Uterus (tissue), 4 donors: ENCODE results near the gene FBN2. TPM values are rescaled to one million over a fixed set of nuclear protein-coding genes. Genes with fewer than 3 reads are reported as not detected.

Experiments
- DNase-seq, 2 donors: peaks; one replicate each; pipeline ENCODE4 v3.0.0-alpha.2; 2019 to 2020
- H3K27ac ChIP-seq, 2 donors: fragments of 200-600 bp; sonication (generic); 1 replicate in 1 of 2; 2 replicates in 1 of 2; pipeline ENCODE4 v1.5.1; 2016 to 2018
- H3K27me3 ChIP-seq, 2 donors: fragments of 200-600 bp; sonication (generic); one replicate each; pipeline ENCODE4 v1.5.1; 2018 to 2019; ENCODE audit warnings: control low read depth in 1 of 2
- H3K36me3 ChIP-seq, 2 donors: fragments of 200-600 bp; sonication (generic); one replicate each; pipeline ENCODE4 v1.5.1; 2019; ENCODE audit warnings: control low read depth in 1 of 2
- H3K4me1 ChIP-seq, 2 donors: fragments of 200-600 bp; sonication (generic); one replicate each; pipeline ENCODE4 v1.5.1; 2018 to 2019; ENCODE audit warnings: control low read depth in 1 of 2
- H3K4me3 ChIP-seq, 2 donors: fragments of 200-600 bp; sonication (generic); 1 replicate in 1 of 2; 2 replicates in 1 of 2; pipeline ENCODE4 v1.5.1; 2018 to 2019; ENCODE audit warnings: mild to moderate bottlenecking in 1 of 2
- H3K9me3 ChIP-seq, 2 donors: fragments of 200-600 bp; sonication (generic); one replicate each; pipeline ENCODE4 v1.5.1; 2019; ENCODE audit warnings: control low read depth in 1 of 2
- CTCF ChIP-seq, 4 experiments: fragments of 200-600 bp in 2 of 4; fragments of 450-650 bp in 2 of 4; sonication (generic) in 2 of 4; IDR thresholded peaks; one replicate each; pipeline ENCODE4 v1.5.1; 2016 to 2019; ENCODE audit warnings: antibody characterized with exemption in 4 of 4, mild to moderate bottlenecking in 2 of 4, moderate library complexity in 1 of 4
- POLR2A ChIP-seq, 2 donors: fragments of 450-650 bp; IDR thresholded peaks; one replicate each; pipeline ENCODE4 v1.6.1; 2016; ENCODE audit warnings: antibody characterized with exemption in 2 of 2, mild to moderate bottlenecking in 1 of 2, moderate library complexity in 1 of 2
- intact Hi-C: fragments of 100-400 bp; cut with DNase I; formaldehyde crosslinking; loops from one replicate; pipeline ENCODE4 v1.15.1; 2023; ENCODE audit warnings: low total_unique reads
- total RNA-seq, 4 donors: library from RNA; depleted of rRNA in 3 of 4; stranded (reverse); fragments of >200 nt in 3 of 4; gene quantifications; one replicate each; pipeline versions ENCODE4 v1.1.0 to v1.2.4, GENCODE V29; 2014 to 2023
- donor health status: DM: yes; HTN: yes; CAD: no.

Gene FBN2
- total RNA-seq, 4 donors from 2014 or later, result 1.0 to 389 (median 2.8) TPM

DNA sequence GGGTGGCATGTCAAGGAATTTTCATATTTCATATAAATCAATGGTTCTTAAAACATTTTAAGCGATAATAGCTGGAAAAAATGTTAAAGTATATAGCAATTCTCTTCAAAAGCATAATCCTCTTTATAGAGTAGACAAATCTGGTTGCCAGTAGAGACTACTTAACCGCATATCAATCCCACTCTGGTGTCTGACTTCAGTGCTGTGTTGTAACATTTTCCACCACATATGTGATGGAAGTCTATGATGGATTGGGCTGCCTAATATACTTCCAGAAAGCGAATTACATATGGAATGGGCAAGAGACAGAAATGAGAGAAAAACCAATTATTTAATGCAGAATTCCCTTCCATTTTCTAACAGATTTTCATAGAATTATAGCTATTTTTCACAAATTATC lies 54.3 kb downstream of the FBN2 start:
- H3K27ac ChIP-seq, result no peak overlapping the region
- H3K9me3 ChIP-seq, result no peaks in the 10 kb centered on the region
- H3K27me3 ChIP-seq, result no peaks in the 10 kb centered on the region
- DNase-seq, result no peak
- no peaks in the 10 kb centered on the region for H3K4me1 ChIP-seq
- intact Hi-C loops, result no loop called here
- no peak for TF ChIP-seq POLR2A (IDR thresholded peaks at IDR 0.05)
- no peak for TF ChIP-seq CTCF (IDR thresholded peaks at IDR 0.05)
- H3K36me3 ChIP-seq, result no peaks in the 10 kb centered on the region
- no peak overlapping the region for H3K4me3 ChIP-seq

DNA sequence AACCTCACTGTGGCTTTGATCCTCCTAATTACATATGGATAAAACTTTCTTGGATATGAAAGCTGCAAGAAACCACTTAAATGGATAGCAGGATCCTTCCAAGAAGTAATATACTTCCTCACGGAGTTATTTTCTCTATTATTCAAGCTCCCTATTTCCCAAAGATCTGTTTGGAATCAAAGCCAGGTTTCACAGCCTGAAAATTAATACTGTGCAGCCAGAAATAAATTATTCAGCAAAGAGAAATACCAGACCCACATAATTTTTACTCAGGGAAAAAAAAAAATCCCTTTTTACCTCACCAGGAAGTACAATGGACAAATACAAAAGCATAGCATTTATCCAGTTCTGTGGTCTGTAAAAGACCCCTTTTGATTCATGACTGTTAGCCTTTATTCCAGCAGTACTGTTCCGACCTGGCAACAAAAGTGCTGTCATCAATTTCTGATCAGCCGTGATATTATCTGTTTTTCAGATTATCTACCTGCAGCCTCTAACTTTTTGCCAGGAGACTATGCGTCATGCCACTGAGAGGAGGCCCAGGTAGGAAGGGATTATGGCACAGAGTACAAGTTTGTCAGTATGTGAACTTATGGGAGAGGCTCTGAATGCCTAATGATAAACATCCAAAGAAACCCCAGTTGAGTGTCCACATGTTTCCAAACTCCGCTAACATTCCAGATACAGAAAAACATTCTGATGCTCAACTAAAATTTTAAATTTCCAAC lies 57.0 kb downstream of the FBN2 start:
- Histone ChIP-seq H3K27me3 (no peaks in the 10 kb centered on the region), H3K36me3 (no peaks in the 10 kb centered on the region), H3K27ac (no peak overlapping the region), H3K9me3 (no peaks in the 10 kb centered on the region), H3K4me3 (no peak overlapping the region), H3K4me1 (no peaks in the 10 kb centered on the region)
- TF ChIP-seq POLR2A (IDR thresholded peaks at IDR 0.05), result no peak
- TF ChIP-seq CTCF (IDR thresholded peaks at IDR 0.05), result no peak
- DNase-seq, result no peak
- intact Hi-C loops, result no loop called here

GRCh38 chr5:128480158-128480557 lies 57.9 kb downstream of the FBN2 start:
- H3K4me3 ChIP-seq, result no peak overlapping the region
- no peak overlapping the region for H3K27ac ChIP-seq
- intact Hi-C loops, result no loop called here
- H3K36me3 ChIP-seq, result no peaks in the 10 kb centered on the region
- H3K9me3 ChIP-seq, result no peaks in the 10 kb centered on the region
- H3K27me3 ChIP-seq, result no peaks in the 10 kb centered on the region
- TF ChIP-seq POLR2A (IDR thresholded peaks at IDR 0.05) (no peak), CTCF (IDR thresholded peaks at IDR 0.05) (no peak)
- DNase-seq, result no peak
- no peaks in the 10 kb centered on the region for H3K4me1 ChIP-seq

GRCh38 chr5:128478386-128479368 lies 59.4 kb downstream of the FBN2 start:
- H3K4me1 ChIP-seq, result no peaks in the 10 kb centered on the region
- no peaks in the 10 kb centered on the region for H3K9me3 ChIP-seq
- H3K27ac ChIP-seq, result no peak overlapping the region
- H3K4me3 ChIP-seq, result no peak overlapping the region
- no peak for TF ChIP-seq POLR2A (IDR thresholded peaks at IDR 0.05)
- no peak for TF ChIP-seq CTCF (IDR thresholded peaks at IDR 0.05)
- H3K36me3 ChIP-seq, result no peaks in the 10 kb centered on the region
- no peak for DNase-seq
- intact Hi-C loops, result no loop called here
- no peaks in the 10 kb centered on the region for H3K27me3 ChIP-seq

- H3K4me1 ChIP-seq, result no peaks in the 10 kb centered on the region
- no peaks in the 10 kb centered on the region for H3K27me3 ChIP-seq
- H3K27ac ChIP-seq, result no peak overlapping the region
- no peaks in the 10 kb centered on the region for H3K36me3 ChIP-seq
- TF ChIP-seq POLR2A (IDR thresholded peaks at IDR 0.05) (no peak), CTCF (IDR thresholded peaks at IDR 0.05) (no peak)
- DNase-seq, result no peak
- H3K9me3 ChIP-seq, result no peaks in the 10 kb centered on the region
- H3K4me3 ChIP-seq, result no peak overlapping the region
- intact Hi-C loops, result no loop called here
Observed at GRCh38 chr5:128477944-128478343, 60.1 kb downstream of the FBN2 start.
